K562 (cell line): Measurements from ENCODE around the gene SKIDA1. TPM values are rescaled to one million over a fixed set of nuclear protein-coding genes. Genes with fewer than 3 reads are reported as not detected.

Experiments
- CSDE1 ChIP-seq, 2 experiments: fragments of 450-650 bp; IDR thresholded peaks; 2 replicates each; pipeline ENCODE4 v1.6.1; 2016; ENCODE audit warnings: mild to moderate bottlenecking in 1 of 2
- E4F1 ChIP-seq: fragments of 250-450 bp; sonication (Bioruptor Pico); IDR thresholded peaks from 2 replicates; pipeline ENCODE4 v1.5.0; 2021; ENCODE audit warnings: mild to moderate bottlenecking, borderline replicate concordance
- EGR1 ChIP-seq: fragments of 450-650 bp; conservative IDR thresholded peaks from 2 replicates; pipeline ENCODE4 v1.6.1; 2017; ENCODE audit warnings: mild to moderate bottlenecking
- FOXA3 ChIP-seq, 2 experiments: fragments of 450-650 bp in 1 of 2; sonication (generic) in 1 of 2; formaldehyde crosslinking; IDR thresholded peaks in 1 of 2; conservative IDR thresholded peaks in 1 of 2; 2 replicates each; pipeline versions ENCODE4 v1.4.0 to v1.8.0; 2020 to 2022; ENCODE audit warnings: mild to moderate bottlenecking in 2 of 2, missing genetic modification reagents in 1 of 2
- L3MBTL2 ChIP-seq: fragments of 450-650 bp; IDR thresholded peaks from 2 replicates; pipeline ENCODE4 v1.6.1; 2016; ENCODE audit warnings: mild to moderate bottlenecking, moderate library complexity
- NONO ChIP-seq, 2 experiments: fragments of 200-400 bp in 1 of 2; fragments of 450-650 bp in 1 of 2; formaldehyde crosslinking in 1 of 2; IDR thresholded peaks; 2 replicates each; pipeline ENCODE4 v1.6.1; 2017; ENCODE audit warnings: low read depth in 2 of 2, mild to moderate bottlenecking in 2 of 2, moderate library complexity in 2 of 2, low read length in 1 of 2
- PHF8 ChIP-seq: fragments of 200-600 bp; sonication (generic); IDR thresholded peaks from 2 replicates; pipeline ENCODE4 v1.6.1; 2012; ENCODE audit warnings: mixed run types, mild to moderate bottlenecking, inconsistent platforms, low read length, moderate library complexity, borderline replicate concordance
- POLR2G ChIP-seq: fragments of 200-400 bp; formaldehyde crosslinking; IDR thresholded peaks from 2 replicates; pipeline ENCODE4 v1.6.1; 2017; ENCODE audit warnings: low read depth, mild to moderate bottlenecking, antibody characterized with exemption, low read length, moderate library complexity
- PURB ChIP-seq: sonication (generic); formaldehyde crosslinking; IDR thresholded peaks from 2 replicates; pipeline ENCODE4 v1.9.0; 2021; ENCODE audit warnings: low read depth, mild to moderate bottlenecking, missing genetic modification reagents
- RBFOX2 ChIP-seq: fragments of 200-400 bp; formaldehyde crosslinking; IDR thresholded peaks from 2 replicates; pipeline ENCODE4 v1.6.1; 2017; ENCODE audit warnings: low read depth, mild to moderate bottlenecking, low read length, moderate library complexity
- STAT5B ChIP-seq: fragments of 250-450 bp; sonication (Bioruptor Pico); IDR thresholded peaks from 2 replicates; pipeline ENCODE4 v1.8.0; 2021; ENCODE audit warnings: mild to moderate bottlenecking, inconsistent platforms
- TCF7 ChIP-seq: sonication (generic); IDR thresholded peaks from 2 replicates; pipeline ENCODE4 v1.6.1; 2016; ENCODE audit warnings: antibody characterized with exemption, borderline replicate concordance
- ZBTB1 ChIP-seq: sonication (generic); formaldehyde crosslinking; IDR thresholded peaks from 2 replicates; pipeline ENCODE4 v1.8.1; 2023; ENCODE audit warnings: missing genetic modification reagents, low read depth, mild to moderate bottlenecking, borderline replicate concordance
- ZBTB26 ChIP-seq: fragments of 450-650 bp; formaldehyde crosslinking; IDR thresholded peaks from 2 replicates; pipeline ENCODE4 v1.4.0; 2022; ENCODE audit warnings: missing genetic modification characterization
- ZFX ChIP-seq: sonication (generic); formaldehyde crosslinking; IDR thresholded peaks from 2 replicates; pipeline ENCODE4 v1.8.0; 2022; ENCODE audit warnings: mild to moderate bottlenecking, missing genetic modification reagents, moderate library complexity
- ZNF507 ChIP-seq: conservative IDR thresholded peaks from 2 replicates; pipeline ENCODE4 v1.6.1; 2017; ENCODE audit warnings: missing genetic modification characterization, missing compliant biosample characterization
- ZNF644 ChIP-seq: fragments of 200-800 bp; sonication (Bioruptor generic); IDR thresholded peaks from 2 replicates; pipeline ENCODE4 v1.6.1; 2016; ENCODE audit warnings: low read depth, missing genetic modification characterization, missing compliant biosample characterization
- ZZZ3 ChIP-seq: fragments of 450-650 bp; IDR thresholded peaks from 2 replicates; pipeline ENCODE4 v1.6.1; 2016; ENCODE audit warnings: antibody characterized with exemption, mild to moderate bottlenecking, moderate library complexity
- polyA plus RNA-seq, 8 experiments: library from polyadenylated mRNA; depleted of rRNA in 4 of 8; stranded (reverse) in 5 of 8; unstranded in 3 of 8; fragments of >200 nt; fragmentation: Nextera tagmentation in 2 of 8; fragmentation: Illumina TruSeq in 1 of 8; extraction: Ambion mirVana in 2 of 8; extraction: Trizol in 1 of 8; gene quantifications; 2 replicates each; pipeline versions ENCODE4 v1.2.1 to v1.2.3, GENCODE V29; 2011 to 2014; ENCODE audit warnings: inconsistent platforms in 1 of 8, missing spikeins in 1 of 8
- total RNA-seq, 7 experiments: library from RNA; depleted of rRNA in 6 of 7; stranded (reverse); fragments of >200 nt in 6 of 7; fragmentation: Illumina TruSeq in 2 of 7; extraction: Trizol in 2 of 7; gene quantifications; 2 replicates each; pipeline versions ENCODE4 v1.2.1 to v1.2.3, GENCODE V29; 2011 to 2021; ENCODE audit warnings: low replicate concordance in 1 of 7
- TF ChIP-seq, protein P1 (sequence below): conservative IDR thresholded peaks from 2 replicates; pipeline ENCODE4 v1.6.1; 2011; ENCODE audit warnings: low read depth, mild to moderate bottlenecking, low read length; ENCODE audit not compliant: control insufficient read depth
- TF ChIP-seq, protein P2 (sequence below), 2 experiments: IDR thresholded peaks; 2 replicates each; pipeline ENCODE4 v1.6.1; 2011; ENCODE audit warnings: borderline replicate concordance in 1 of 2, control low read depth in 1 of 2, low read depth in 1 of 2, low read length in 1 of 2, mild to moderate bottlenecking in 1 of 2, mixed read lengths in 1 of 2, moderate library complexity in 1 of 2; ENCODE audit not compliant: insufficient read depth in 1 of 2, insufficient read length in 1 of 2, poor library complexity in 1 of 2, severe bottlenecking in 1 of 2; ENCODE audit errors: extremely low read depth in 1 of 2

Gene SKIDA1
- total and polyA plus RNA-seq, 9 of the 15 experiments (the other 6 are each of a cell fraction or from before 2014, with no cell fraction given), result 0.05 to 1.1 (median 0.42) TPM

- TF ChIP-seq ZBTB26 (CRISPR knock-in tag), result no peak
- peak; percentile 53; the same call in 1 of the 2 replicates for TF ChIP-seq POLR2G
- peak; percentile 39; the same call in 1 of the 2 replicates for TF ChIP-seq ZFX (CRISPR knock-in tag)
- TF ChIP-seq PURB, result no peak
- TF ChIP-seq ZNF644 (tag), result no peak
- 0 out of 4 replicates have a peak, but pooled peaks of 1 of the 2 experiments have one; percentile 31 for TF ChIP-seq NONO (IDR thresholded peaks at IDR 0.05; ENCODE audit: low read depth in 2 of 2, low read length in 1 of 2)
- no peak for TF ChIP-seq STAT5B (CRISPR knock-in tag)
- TF ChIP-seq ZNF507 (tag), result no peak
- TF ChIP-seq L3MBTL2, result peak; percentile 25; the same call in 1 of the 2 replicates
- TF ChIP-seq, protein P1, sequence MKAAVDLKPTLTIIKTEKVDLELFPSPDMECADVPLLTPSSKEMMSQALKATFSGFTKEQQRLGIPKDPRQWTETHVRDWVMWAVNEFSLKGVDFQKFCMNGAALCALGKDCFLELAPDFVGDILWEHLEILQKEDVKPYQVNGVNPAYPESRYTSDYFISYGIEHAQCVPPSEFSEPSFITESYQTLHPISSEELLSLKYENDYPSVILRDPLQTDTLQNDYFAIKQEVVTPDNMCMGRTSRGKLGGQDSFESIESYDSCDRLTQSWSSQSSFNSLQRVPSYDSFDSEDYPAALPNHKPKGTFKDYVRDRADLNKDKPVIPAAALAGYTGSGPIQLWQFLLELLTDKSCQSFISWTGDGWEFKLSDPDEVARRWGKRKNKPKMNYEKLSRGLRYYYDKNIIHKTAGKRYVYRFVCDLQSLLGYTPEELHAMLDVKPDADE, result 0 out of 2 replicates have a peak, but pooled peaks have one; percentile 14
- TF ChIP-seq FOXA3 (CRISPR knock-in tag; conservative IDR thresholded peaks at IDR 0.05 in 1 of 2, IDR thresholded peaks at IDR 0.05 in 1 of 2), result no peak
- TF ChIP-seq TCF7, result peak; percentile 33; the same call in 1 of the 2 replicates
- 0 out of 2 replicates have a peak, but pooled peaks have one; percentile 3 for TF ChIP-seq PHF8
- peak; percentile 23; the same call in 1 of the 2 replicates for TF ChIP-seq EGR1
- no peak for TF ChIP-seq CSDE1 (IDR thresholded peaks at IDR 0.05)
- TF ChIP-seq RBFOX2, result peak; percentile 43
- TF ChIP-seq ZBTB1 (CRISPR knock-in tag), result peak; percentile 85
- no peak for TF ChIP-seq ZZZ3
- TF ChIP-seq E4F1 (CRISPR knock-in tag), result no peak
- TF ChIP-seq, protein P2, sequence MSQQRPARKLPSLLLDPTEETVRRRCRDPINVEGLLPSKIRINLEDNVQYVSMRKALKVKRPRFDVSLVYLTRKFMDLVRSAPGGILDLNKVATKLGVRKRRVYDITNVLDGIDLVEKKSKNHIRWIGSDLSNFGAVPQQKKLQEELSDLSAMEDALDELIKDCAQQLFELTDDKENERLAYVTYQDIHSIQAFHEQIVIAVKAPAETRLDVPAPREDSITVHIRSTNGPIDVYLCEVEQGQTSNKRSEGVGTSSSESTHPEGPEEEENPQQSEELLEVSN (IDR thresholded peaks at IDR 0.05; ENCODE audit: borderline replicate concordance in 1 of 2, extremely low read depth in 1 of 2, insufficient read depth in 1 of 2, insufficient read length in 1 of 2, low read depth in 1 of 2, low read length in 1 of 2, poor library complexity in 1 of 2, severe bottlenecking in 1 of 2), result peak in 1 of 2 experiments; percentile 39
Measured at GRCh38 chr10:21516242-21517131, 9.0 kb downstream of the SKIDA1 start (continued).
